Left lung (tissue), 10 donors: ENCODE results near the gene CAMK2A. TPM values are rescaled to one million over a fixed set of nuclear protein-coding genes. Genes with fewer than 3 reads are reported as not detected.

Experiments
- ATAC-seq: fragments of 200-7000 bp; cut with Tn5 transposase; one replicate; pipeline ENCODE4 v1.9.1; 2020; ENCODE audit warnings: moderate library complexity
- DNase-seq, 4 donors: peaks; one replicate each; pipeline ENCODE4 v3.0.0-alpha.2; 2013 to 2020
- H3K27ac ChIP-seq, 2 donors: fragments of 200-600 bp; sonication (generic) in 1 of 2; one replicate each; pipeline versions ENCODE4 v1.5.0 to v1.8.0; 2020 to 2021
- H3K27me3 ChIP-seq, 2 donors: fragments of 200-600 bp; sonication (generic) in 1 of 2; one replicate each; pipeline versions ENCODE4 v1.5.0 to v1.8.0; 2020 to 2021
- H3K36me3 ChIP-seq, 2 donors: fragments of 200-600 bp; sonication (generic) in 1 of 2; one replicate each; pipeline versions ENCODE4 v1.5.0 to v1.8.0; 2020 to 2021
- H3K4me1 ChIP-seq, 2 donors: fragments of 200-600 bp; one replicate each; pipeline ENCODE4 v1.8.0; 2021
- H3K4me3 ChIP-seq, 2 donors: fragments of 200-600 bp; sonication (generic) in 1 of 2; one replicate each; pipeline versions ENCODE4 v1.5.0 to v1.8.0; 2020 to 2021; ENCODE audit warnings: mild to moderate bottlenecking in 1 of 2
- H3K9me3 ChIP-seq, 2 donors: fragments of 200-600 bp; sonication (generic) in 1 of 2; one replicate each; pipeline versions ENCODE4 v1.5.0 to v1.8.0; 2020 to 2021
- CTCF ChIP-seq, 2 donors: fragments of 200-600 bp; sonication (generic) in 1 of 2; IDR thresholded peaks; one replicate each; pipeline versions ENCODE4 v1.5.0 to v1.8.0; 2021; ENCODE audit warnings: antibody characterized with exemption in 2 of 2
- intact Hi-C, 2 donors: fragments of 100-400 bp; cut with DNase I; formaldehyde crosslinking; loops; one replicate each; pipeline versions ENCODE4 v1.11.2 to v1.14.2; 2022
- polyA plus RNA-seq, 6 donors: library from polyadenylated mRNA; unstranded; fragments of 120-200 nt; gene quantifications; one replicate each; pipeline ENCODE4 v1.2.1, GENCODE V29; 2013; ENCODE audit not compliant: insufficient read length in 6 of 6
- total RNA-seq, 2 donors: library from RNA; stranded (reverse); fragmentation: NEBNext Ultra II Directional; extraction: Animal tissue kit (Norgen Biotek cat#: 25700); gene quantifications; one replicate each; pipeline ENCODE4 v1.2.1, GENCODE V29; 2021
- donor health status: DM: no; HTN: yes; CAD: no.
- donor health status: DM: no; HTN: no; CAD: no.

CAMK2A gene
- total and polyA plus RNA-seq, 8 donors = 0.64 to 5.8 (median 4.7) TPM

- intact Hi-C loops = no loop called here
- Histone ChIP-seq H3K9me3 (no peaks in the 10 kb centered on the region), H3K27ac (no peak overlapping the region), H3K27me3 (no peaks in the 10 kb centered on the region), H3K36me3 (no peaks in the 10 kb centered on the region), H3K4me3 (no peak overlapping the region), H3K4me1 (no peaks in the 10 kb centered on the region)
- TF ChIP-seq CTCF (IDR thresholded peaks at IDR 0.05) = no peak
- peak; percentile 47 for ATAC-seq
- no peak for DNase-seq
These were observed 34.8 kb downstream of the CAMK2A start for GRCh38 chr5:150254774-150255173.

- intact Hi-C loops = no loop called here
- Histone ChIP-seq H3K9me3 (no peaks in the 10 kb centered on the region), H3K36me3 (no peaks in the 10 kb centered on the region), H3K4me3 (no peak overlapping the region), H3K27ac (no peak overlapping the region), H3K27me3 (peaks cover 0 to 4% of the 10 kb centered on the region in 2 donors), H3K4me1 (no peaks in the 10 kb centered on the region)
- DNase-seq (no peak), ATAC-seq (no peak)
- no peak for TF ChIP-seq CTCF (IDR thresholded peaks at IDR 0.05)
These were observed 35.2 kb downstream of the CAMK2A start for GRCh38 chr5:150254363-150254762.

GRCh38 chr5:150253416-150254208 is 36.0 kb downstream of the CAMK2A start:
- Histone ChIP-seq H3K4me1 (no peaks in the 10 kb centered on the region), H3K27ac (no peak overlapping the region), H3K36me3 (no peaks in the 10 kb centered on the region), H3K27me3 (peaks cover 0 to 11% of the 10 kb centered on the region in 2 donors), H3K9me3 (no peaks in the 10 kb centered on the region), H3K4me3 (no peak overlapping the region)
- no peak for TF ChIP-seq CTCF (IDR thresholded peaks at IDR 0.05)
- intact Hi-C loops = no loop called here
- ATAC-seq = no peak
- no peak for DNase-seq

- intact Hi-C loops = no loop called here
- H3K9me3 ChIP-seq = no peaks in the 10 kb centered on the region
- H3K27ac ChIP-seq = no peak overlapping the region
- H3K27me3 ChIP-seq = peaks cover 0 to 11% of the 10 kb centered on the region in 2 donors
- ATAC-seq (peak; percentile 82), DNase-seq (no peak)
- H3K4me3 ChIP-seq = no peak overlapping the region
- TF ChIP-seq CTCF (IDR thresholded peaks at IDR 0.05) = no peak
- no peaks in the 10 kb centered on the region for H3K36me3 ChIP-seq
- no peaks in the 10 kb centered on the region for H3K4me1 ChIP-seq
These were observed 37.1 kb downstream of the CAMK2A start for GRCh38 chr5:150252489-150252888.

GRCh38 chr5:150251504-150251903 is 38.1 kb downstream of the CAMK2A start:
- Histone ChIP-seq H3K4me1 (no peaks in the 10 kb centered on the region), H3K9me3 (no peaks in the 10 kb centered on the region), H3K36me3 (no peaks in the 10 kb centered on the region), H3K27me3 (peaks cover 0 to 11% of the 10 kb centered on the region in 2 donors), H3K4me3 (no peak overlapping the region), H3K27ac (no peak overlapping the region)
- TF ChIP-seq CTCF (IDR thresholded peaks at IDR 0.05) = no peak
- no peak for DNase-seq
- no peak for ATAC-seq
- intact Hi-C loops = no loop called here
